ENCODE results near the gene KCNH6.

The KCNH6 gene

GRCh38 chr17:63500543-63501390, 22.4 kb upstream of the KCNH6 start:
- Histone ChIP-seq H3K9ac (ENCODE audit: low read depth, low read length) (no peak overlapping the region), H3K27me3 (ENCODE audit: control insufficient read depth, insufficient read depth, low read length) (no peaks in the 10 kb centered on the region), H3K9me3 (ENCODE audit: control insufficient read depth, insufficient read depth, low read length) (no peaks in the 10 kb centered on the region), H3K4me1 (ENCODE audit: control insufficient read depth, insufficient read depth, low read length) (no peaks in the 10 kb centered on the region), H3K36me3 (ENCODE audit: control insufficient read depth, insufficient read depth, low read length) (no peaks in the 10 kb centered on the region), H3K4me3 (ENCODE audit: low read depth, low read length) (no peak overlapping the region)

DNA sequence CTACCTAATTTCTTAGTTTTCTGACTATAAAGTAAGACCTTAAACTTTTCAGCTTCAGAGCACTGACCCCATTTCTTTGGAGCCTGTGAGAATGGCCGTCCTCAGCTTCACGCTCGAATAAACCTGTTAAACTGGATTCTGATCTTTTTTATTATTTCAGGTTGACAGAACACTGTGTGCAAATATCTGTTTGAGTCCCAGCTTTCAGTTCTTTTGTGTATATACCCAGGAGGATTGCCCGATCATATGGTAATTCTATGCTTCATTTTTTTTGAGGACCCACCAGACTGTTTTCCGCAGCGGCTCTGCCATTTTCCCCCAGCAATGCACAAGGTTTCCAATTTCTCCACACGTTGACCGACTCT, 19.8 kb upstream of the KCNH6 start:
- Histone ChIP-seq H3K4me3 (ENCODE audit: low read depth, low read length) (no peak overlapping the region), H3K36me3 (ENCODE audit: control insufficient read depth, insufficient read depth, low read length) (no peaks in the 10 kb centered on the region), H3K9me3 (ENCODE audit: control insufficient read depth, insufficient read depth, low read length) (no peaks in the 10 kb centered on the region), H3K27me3 (ENCODE audit: control insufficient read depth, insufficient read depth, low read length) (no peaks in the 10 kb centered on the region), H3K9ac (ENCODE audit: low read depth, low read length) (no peak overlapping the region), H3K4me1 (ENCODE audit: control insufficient read depth, insufficient read depth, low read length) (no peaks in the 10 kb centered on the region)

DNA sequence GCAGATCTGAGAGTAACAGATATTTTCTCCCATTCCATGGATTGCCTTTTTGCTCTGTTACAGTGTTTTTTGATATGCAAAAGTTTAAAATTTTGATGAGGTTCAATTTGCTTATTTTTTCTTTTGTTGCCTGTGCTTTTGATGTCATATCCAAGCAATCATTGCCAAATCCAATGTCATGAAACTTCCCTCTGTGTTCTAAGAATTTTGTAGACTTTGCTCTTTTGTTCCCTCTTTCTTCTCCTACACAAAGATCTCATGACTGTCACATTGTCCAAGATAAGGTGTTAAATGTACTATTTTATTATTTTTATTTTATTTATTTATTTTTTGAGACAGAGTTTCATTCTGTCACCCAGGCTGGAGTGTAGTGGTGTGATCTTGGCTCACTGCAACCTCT, 18.9 kb upstream of the KCNH6 start:
- Histone ChIP-seq H3K4me1 (ENCODE audit: control insufficient read depth, insufficient read depth, low read length) (no peaks in the 10 kb centered on the region), H3K27me3 (ENCODE audit: control insufficient read depth, insufficient read depth, low read length) (no peaks in the 10 kb centered on the region), H3K9ac (ENCODE audit: low read depth, low read length) (no peak overlapping the region), H3K36me3 (ENCODE audit: control insufficient read depth, insufficient read depth, low read length) (no peaks in the 10 kb centered on the region), H3K9me3 (ENCODE audit: control insufficient read depth, insufficient read depth, low read length) (no peaks in the 10 kb centered on the region), H3K4me3 (ENCODE audit: low read depth, low read length) (no peak overlapping the region)

DNA sequence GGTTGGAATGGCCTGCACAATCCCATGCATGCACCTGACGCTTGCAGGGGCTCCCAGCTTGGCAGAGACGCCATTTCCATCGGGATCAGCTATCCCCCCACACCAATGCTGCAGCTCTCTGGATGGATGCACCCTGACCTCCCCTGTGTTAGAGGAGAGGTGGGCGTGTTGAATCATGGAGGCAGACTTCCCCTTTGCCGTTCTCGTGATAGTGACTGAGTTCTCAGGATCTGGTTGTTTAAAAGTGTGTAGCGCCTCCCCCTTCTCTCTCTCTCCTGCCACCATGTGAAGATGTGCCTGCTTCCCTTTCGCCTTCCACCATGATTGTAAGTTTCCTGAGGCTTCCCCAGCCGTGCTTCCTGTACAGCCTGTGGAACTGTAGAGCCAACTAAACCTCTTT, 17.8 kb upstream of the KCNH6 start:
- Histone ChIP-seq H3K9ac (ENCODE audit: low read depth, low read length) (no peak overlapping the region), H3K4me3 (ENCODE audit: low read depth, low read length) (no peak overlapping the region), H3K36me3 (ENCODE audit: control insufficient read depth, insufficient read depth, low read length) (no peaks in the 10 kb centered on the region), H3K4me1 (ENCODE audit: control insufficient read depth, insufficient read depth, low read length) (no peaks in the 10 kb centered on the region), H3K27me3 (ENCODE audit: control insufficient read depth, insufficient read depth, low read length) (no peaks in the 10 kb centered on the region), H3K9me3 (ENCODE audit: control insufficient read depth, insufficient read depth, low read length) (no peaks in the 10 kb centered on the region)

- Histone ChIP-seq H3K27me3 (ENCODE audit: control insufficient read depth, insufficient read depth, low read length) (no peaks in the 10 kb centered on the region), H3K9ac (ENCODE audit: low read depth, low read length) (no peak overlapping the region), H3K4me3 (ENCODE audit: low read depth, low read length) (no peak overlapping the region), H3K4me1 (ENCODE audit: control insufficient read depth, insufficient read depth, low read length) (no peaks in the 10 kb centered on the region), H3K9me3 (ENCODE audit: control insufficient read depth, insufficient read depth, low read length) (no peaks in the 10 kb centered on the region), H3K36me3 (ENCODE audit: control insufficient read depth, insufficient read depth, low read length) (no peaks in the 10 kb centered on the region)
Measured at GRCh38 chr17:63506627-63507026, 16.5 kb upstream of the KCNH6 start.

DNA sequence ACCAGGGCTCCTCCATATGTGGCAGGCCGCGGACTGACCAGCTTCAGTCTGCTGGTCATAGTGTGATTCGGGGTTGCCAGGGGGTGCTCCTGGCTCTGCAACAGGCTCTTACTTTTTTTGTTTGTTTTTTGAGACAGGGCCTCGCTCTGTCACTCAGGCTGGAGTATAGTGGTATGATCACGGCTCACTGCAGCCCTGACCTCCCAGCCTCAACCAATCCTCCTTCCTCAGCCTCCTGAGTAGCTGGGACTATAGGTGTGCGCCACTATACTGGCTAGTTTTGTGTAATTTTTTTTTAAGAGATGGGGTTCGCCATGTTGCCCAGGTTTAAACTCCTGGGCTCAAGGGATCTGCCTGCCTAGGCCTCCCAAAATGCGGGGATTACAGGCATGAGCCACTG, 11.8 kb upstream of the KCNH6 start:
- no peaks in the 10 kb centered on the region for H3K27me3 ChIP-seq (ENCODE audit: control insufficient read depth, insufficient read depth, low read length)
- no peak overlapping the region for H3K4me3 ChIP-seq (ENCODE audit: low read depth, low read length)
- H3K9me3 ChIP-seq (ENCODE audit: control insufficient read depth, insufficient read depth, low read length) = no peaks in the 10 kb centered on the region
- H3K36me3 ChIP-seq (ENCODE audit: control insufficient read depth, insufficient read depth, low read length) = no peaks in the 10 kb centered on the region
- no peak overlapping the region for H3K9ac ChIP-seq (ENCODE audit: low read depth, low read length)
- H3K4me1 ChIP-seq (ENCODE audit: control insufficient read depth, insufficient read depth, low read length) = no peaks in the 10 kb centered on the region

DNA sequence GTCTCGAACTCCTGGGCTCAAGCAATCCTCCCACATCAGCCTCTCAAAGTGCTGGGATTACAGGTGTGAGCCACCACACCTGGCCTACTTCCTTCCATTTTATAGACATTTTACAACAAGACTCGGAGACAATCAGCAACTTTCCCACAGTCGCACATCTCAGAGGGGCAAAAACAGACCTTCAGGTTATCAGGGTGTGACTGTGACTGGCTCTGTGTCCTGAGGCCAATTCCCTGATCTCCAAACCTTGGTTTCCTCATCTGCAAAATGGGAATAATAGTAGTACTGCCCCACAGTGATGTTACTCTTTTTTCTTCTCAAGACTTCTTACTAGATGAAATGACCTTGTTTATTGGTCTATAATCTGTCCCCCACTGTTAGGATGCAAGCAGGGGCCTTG, 10.8 kb upstream of the KCNH6 start:
- H3K4me3 ChIP-seq (ENCODE audit: low read depth, low read length) = no peak overlapping the region
- H3K9me3 ChIP-seq (ENCODE audit: control insufficient read depth, insufficient read depth, low read length) = no peaks in the 10 kb centered on the region
- H3K27me3 ChIP-seq (ENCODE audit: control insufficient read depth, insufficient read depth, low read length) = no peaks in the 10 kb centered on the region
- H3K36me3 ChIP-seq (ENCODE audit: control insufficient read depth, insufficient read depth, low read length) = no peaks in the 10 kb centered on the region
- no peak overlapping the region for H3K9ac ChIP-seq (ENCODE audit: low read depth, low read length)
- no peaks in the 10 kb centered on the region for H3K4me1 ChIP-seq (ENCODE audit: control insufficient read depth, insufficient read depth, low read length)

DNA sequence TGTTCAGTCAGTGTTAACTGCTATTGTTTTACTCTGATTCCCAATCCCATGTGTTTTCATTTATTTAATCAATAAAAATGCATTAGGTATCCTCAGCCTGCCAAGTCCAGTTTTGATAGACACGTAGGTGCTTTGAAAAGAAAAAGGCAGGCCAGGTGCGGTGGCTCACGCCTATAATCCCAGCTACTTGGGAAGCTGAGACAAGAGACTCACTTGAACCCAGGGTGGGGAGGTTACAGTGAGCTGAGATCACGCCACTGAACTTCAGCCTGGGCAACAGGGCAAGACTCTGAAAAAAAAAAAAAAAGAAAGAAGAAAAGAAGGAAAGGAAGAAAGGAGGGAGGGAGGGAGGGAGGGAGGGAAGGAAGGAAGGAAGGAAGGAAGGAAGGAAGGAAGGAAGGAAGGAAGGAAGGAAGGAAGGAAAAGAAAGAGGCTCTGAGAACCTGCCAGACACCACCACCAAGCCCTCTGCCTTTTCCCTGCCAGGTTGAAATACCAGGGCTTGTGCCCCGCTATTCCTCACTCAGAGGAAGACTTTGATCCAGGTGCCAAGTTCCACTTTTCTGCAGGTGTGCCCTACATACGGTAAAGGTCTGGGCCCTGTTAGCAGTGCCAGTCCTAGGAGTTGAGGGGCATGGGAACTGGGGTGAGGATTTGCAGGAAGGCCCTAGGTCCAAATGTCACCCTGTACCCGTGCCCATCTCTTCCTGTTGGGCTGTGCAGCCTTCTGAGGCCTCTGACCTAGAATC, 10.1 kb upstream of the KCNH6 start:
- no peaks in the 10 kb centered on the region for H3K36me3 ChIP-seq (ENCODE audit: control insufficient read depth, insufficient read depth, low read length)
- no peak overlapping the region for H3K4me3 ChIP-seq (ENCODE audit: low read depth, low read length)
- H3K9ac ChIP-seq (ENCODE audit: low read depth, low read length) = no peak overlapping the region
- H3K9me3 ChIP-seq (ENCODE audit: control insufficient read depth, insufficient read depth, low read length) = no peaks in the 10 kb centered on the region
- H3K27me3 ChIP-seq (ENCODE audit: control insufficient read depth, insufficient read depth, low read length) = no peaks in the 10 kb centered on the region
- H3K4me1 ChIP-seq (ENCODE audit: control insufficient read depth, insufficient read depth, low read length) = no peaks in the 10 kb centered on the region

DNA sequence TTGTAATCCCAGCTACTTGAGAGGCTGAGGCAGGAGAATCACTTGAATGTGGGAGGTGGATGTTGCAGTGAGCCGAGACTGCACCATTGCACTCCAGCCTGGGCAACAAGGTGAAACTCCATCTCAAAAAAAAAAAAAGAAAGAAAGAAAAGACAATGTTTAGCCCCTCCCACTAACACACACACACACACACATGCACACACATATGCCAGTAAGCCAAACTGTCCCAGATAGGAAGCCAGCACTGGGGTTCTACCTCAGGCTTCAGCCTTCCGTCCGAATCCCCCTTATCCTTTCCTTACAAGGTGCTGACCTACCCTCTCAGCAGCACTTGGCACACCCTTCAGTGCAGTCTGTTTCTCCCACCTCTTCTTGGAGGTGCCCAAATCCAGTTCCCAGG, 8.7 kb upstream of the KCNH6 start:
- Histone ChIP-seq H3K36me3 (ENCODE audit: control insufficient read depth, insufficient read depth, low read length) (no peaks in the 10 kb centered on the region), H3K4me3 (ENCODE audit: low read depth, low read length) (no peak overlapping the region), H3K4me1 (ENCODE audit: control insufficient read depth, insufficient read depth, low read length) (no peaks in the 10 kb centered on the region), H3K9ac (ENCODE audit: low read depth, low read length) (no peak overlapping the region), H3K27me3 (ENCODE audit: control insufficient read depth, insufficient read depth, low read length) (no peaks in the 10 kb centered on the region), H3K9me3 (ENCODE audit: control insufficient read depth, insufficient read depth, low read length) (no peaks in the 10 kb centered on the region)

DNA sequence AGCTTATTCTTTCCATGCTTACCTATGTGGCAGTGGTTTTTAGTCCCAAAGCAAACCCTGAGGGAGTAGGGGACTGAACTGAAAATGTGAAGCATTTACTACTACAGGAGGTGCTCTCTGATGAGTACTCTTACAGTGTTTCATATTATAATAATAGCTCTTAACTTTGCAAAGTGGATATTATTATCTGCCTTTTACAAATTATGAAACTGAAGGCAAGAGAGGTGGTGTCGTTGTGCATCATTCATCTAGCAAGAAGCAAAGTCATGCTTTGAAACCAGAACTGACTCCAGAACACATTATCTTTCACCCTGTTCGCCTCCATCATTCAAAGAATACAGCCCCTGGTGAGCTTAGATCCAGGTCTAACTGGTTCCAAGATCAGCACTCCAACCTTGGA, 8.2 kb upstream of the KCNH6 start:
- H3K4me1 ChIP-seq (ENCODE audit: control insufficient read depth, insufficient read depth, low read length) = no peaks in the 10 kb centered on the region
- no peaks in the 10 kb centered on the region for H3K36me3 ChIP-seq (ENCODE audit: control insufficient read depth, insufficient read depth, low read length)
- H3K9me3 ChIP-seq (ENCODE audit: control insufficient read depth, insufficient read depth, low read length) = no peaks in the 10 kb centered on the region
- no peaks in the 10 kb centered on the region for H3K27me3 ChIP-seq (ENCODE audit: control insufficient read depth, insufficient read depth, low read length)
- H3K4me3 ChIP-seq (ENCODE audit: low read depth, low read length) = no peak overlapping the region
- H3K9ac ChIP-seq (ENCODE audit: low read depth, low read length) = no peak overlapping the region

GRCh38 chr17:63515426-63515825, 7.7 kb upstream of the KCNH6 start:
- Histone ChIP-seq H3K9ac (ENCODE audit: low read depth, low read length) (no peak overlapping the region), H3K36me3 (ENCODE audit: control insufficient read depth, insufficient read depth, low read length) (no peaks in the 10 kb centered on the region), H3K4me1 (ENCODE audit: control insufficient read depth, insufficient read depth, low read length) (no peaks in the 10 kb centered on the region), H3K4me3 (ENCODE audit: low read depth, low read length) (no peak overlapping the region), H3K27me3 (ENCODE audit: control insufficient read depth, insufficient read depth, low read length) (no peaks in the 10 kb centered on the region), H3K9me3 (ENCODE audit: control insufficient read depth, insufficient read depth, low read length) (no peaks in the 10 kb centered on the region)
